ENCODE results near the gene TDRD10. TPM values are rescaled to one million over a fixed set of nuclear protein-coding genes. Genes with fewer than 3 reads are reported as not detected.

TDRD10 gene, protein sequence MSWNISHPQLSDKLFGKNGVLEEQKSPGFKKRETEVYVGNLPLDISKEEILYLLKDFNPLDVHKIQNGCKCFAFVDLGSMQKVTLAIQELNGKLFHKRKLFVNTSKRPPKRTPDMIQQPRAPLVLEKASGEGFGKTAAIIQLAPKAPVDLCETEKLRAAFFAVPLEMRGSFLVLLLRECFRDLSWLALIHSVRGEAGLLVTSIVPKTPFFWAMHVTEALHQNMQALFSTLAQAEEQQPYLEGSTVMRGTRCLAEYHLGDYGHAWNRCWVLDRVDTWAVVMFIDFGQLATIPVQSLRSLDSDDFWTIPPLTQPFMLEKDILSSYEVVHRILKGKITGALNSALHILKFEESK
- 10 to 100 TPM in 1 of 12 donors, 1 to 10 TPM in 9, under 1 TPM in 1, not detected in 1; 0.95 to 11.3 (median 2.6) TPM for polyA plus RNA-seq (ENCODE audit: insufficient read length in 12 of 12)
- long read RNA-seq, donor 1, result 0 reads
- long read RNA-seq, donor 2, result 0 reads
- long read RNA-seq, donor 3, result 0 reads
- long read RNA-seq, donor 4, result 0 reads
- long read RNA-seq, donor 5, result 0 reads
- long read RNA-seq, donor 6, result 0 reads
- long read RNA-seq, donor 7, result 0 reads
- long read RNA-seq, donor 8, result 0 reads
- long read RNA-seq, donor 9, result 0 reads
- long read RNA-seq, donor 10, result 0 reads
- long read RNA-seq, donor 11, result 0 reads

DNA sequence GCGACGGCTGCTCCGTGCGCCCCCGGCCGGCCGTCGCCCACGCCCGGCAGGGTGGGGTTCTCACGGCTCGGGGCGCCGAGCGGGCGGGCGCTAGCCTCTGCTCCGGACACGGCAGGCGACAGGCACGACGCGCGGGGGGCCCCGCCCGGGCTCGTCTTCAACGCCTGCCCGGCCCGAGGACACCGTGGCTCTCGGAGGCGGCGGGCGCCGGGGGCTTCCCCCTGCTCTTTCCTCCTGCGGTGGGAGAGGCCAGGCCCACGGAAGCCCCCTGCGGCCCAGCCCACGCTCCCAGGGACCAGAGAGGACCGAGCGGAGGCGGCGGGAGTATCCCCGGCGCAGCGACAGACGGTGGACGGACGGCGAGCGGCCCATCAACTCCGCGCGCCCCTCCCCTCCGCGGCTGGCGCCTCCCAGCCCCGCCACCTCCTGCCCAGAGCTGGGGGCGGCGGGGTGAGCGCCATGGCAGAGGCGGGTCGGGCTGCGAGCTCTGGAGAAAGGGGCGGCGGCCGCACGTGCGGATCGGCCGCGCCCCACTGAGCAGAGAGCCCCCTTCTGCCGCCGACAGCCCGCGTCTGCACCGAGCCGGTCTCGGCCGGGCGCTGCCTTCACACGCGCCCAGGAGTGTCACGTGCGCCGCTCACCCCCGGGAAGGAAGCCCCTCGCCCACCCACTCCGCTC lies at the start of gene TDRD10, which contains the start of gene SHE:
Gene TDRD10, plus strand, starts transcription at position 154 of the 678 bp plus-strand sequence. CDS start 4,685 bp downstream, outside the sequence.
Gene SHE, minus strand, starts transcription at position 347 of the 678 bp plus-strand sequence. CDS start 386 bp downstream, outside the sequence.
- DNase-seq, result no peak

DNA sequence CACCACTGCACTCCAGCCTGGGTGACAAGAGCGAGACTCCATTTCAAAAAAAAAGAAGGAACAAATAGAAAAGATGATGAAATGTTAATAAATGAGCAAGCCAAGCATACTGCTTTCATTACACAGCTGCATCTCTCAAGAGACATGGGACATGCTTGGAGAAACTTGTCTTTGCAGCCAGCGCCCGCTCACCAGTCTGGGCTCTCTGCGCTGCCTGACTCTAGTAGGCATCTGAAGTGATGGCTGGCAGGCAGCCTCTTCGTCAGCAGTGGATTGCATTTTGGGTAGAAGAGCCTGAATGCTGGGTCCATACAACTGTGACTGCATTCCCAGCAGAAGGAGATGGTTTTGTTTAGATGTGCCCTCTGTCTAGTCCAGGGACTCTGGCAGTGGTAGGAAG lies 48.9 kb upstream of the TDRD10 start:
- DNase-seq, result no peak

DNA sequence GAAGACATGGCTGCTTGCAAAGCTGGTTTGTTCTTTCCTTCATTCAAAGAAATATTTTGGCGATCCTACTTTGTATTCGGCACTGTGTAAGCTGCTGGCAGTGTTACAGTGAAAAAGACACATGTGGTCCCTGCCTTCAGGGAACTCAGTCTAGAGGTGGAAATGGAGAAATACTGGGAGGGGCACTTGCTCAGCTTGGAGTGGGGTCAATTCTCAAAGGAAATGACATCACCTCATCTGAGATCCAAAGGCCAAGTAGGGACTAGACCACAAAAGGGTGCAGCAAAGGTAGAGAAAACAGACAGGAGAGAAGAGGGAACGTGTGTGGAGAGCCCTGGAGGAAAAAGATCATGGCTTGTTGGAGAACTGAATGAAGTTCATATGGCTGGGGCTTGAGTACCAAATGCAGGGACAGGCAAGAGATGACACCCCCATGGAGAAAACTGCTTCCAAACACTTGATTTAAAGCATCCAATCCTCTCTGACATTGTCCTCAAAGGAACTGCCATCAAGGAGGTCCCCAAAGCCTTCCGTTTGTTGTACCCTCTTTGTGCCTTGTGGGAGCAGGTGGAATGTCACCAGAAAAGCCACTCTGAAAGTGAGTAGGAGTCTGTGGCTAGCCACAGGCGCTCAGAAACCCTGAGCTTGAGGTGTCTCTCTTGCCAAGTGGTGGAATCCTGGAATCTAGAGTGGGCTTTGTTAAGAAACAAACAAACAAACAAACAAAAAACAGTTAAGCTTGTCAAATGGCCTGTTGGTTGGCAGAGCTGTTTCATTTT lies 48.3 kb upstream of the TDRD10 start:
- DNase-seq, result no peak

DNA sequence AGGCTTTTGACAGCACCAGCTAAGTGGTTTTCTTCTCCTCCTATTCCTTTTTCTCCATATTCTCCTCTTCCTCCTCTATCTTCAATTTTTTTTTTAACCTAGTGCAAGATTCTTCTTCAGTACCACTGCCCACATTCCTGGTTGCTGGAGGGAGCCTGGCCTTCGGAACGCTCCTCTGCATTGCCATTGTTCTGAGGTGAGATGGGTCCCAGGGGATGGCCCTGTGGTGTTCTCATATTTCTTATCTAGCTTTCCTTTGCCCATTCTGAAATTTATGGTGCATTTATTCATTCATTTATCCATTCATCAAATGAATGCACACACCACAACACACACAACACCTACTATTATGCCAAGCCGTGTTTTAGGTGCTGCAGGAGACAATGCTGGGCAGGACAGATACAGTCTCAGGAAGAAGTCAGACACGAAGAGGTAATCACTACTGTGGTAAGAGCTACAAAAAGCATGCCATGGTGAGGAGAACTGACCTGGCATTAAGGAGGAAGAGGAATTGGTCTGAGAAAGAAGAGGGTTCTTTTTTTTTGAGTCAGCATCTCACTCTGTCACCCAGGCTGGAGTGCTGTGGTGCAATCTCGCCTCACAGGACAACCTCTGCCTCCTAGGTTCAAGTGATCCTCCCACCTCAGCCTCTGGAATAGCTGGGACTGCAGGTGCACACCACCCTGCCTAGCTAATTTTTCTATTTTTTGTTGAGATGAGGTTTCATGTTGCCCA lies 47.5 kb upstream of the TDRD10 start:
- DNase-seq, result no peak

DNA sequence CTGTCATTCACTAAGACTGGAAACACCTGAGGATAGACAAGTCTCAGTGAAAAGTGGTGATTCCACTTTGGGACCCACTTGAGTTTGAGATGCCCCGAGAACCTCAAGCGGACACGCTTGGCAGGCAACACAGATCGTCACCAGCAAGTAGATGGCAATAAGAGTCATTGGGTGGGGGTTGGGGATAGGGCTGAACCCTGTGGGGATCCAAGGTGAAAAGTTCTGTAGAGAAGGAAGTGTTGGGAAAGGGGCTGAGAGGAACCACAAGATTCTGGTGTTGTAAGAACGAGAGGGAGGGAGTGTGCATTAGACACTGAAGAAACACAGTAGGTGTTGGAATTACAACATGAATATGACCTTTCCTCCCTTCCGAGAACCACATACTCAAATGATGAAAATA lies 45.4 kb upstream of the TDRD10 start:
- no peak for DNase-seq

DNA sequence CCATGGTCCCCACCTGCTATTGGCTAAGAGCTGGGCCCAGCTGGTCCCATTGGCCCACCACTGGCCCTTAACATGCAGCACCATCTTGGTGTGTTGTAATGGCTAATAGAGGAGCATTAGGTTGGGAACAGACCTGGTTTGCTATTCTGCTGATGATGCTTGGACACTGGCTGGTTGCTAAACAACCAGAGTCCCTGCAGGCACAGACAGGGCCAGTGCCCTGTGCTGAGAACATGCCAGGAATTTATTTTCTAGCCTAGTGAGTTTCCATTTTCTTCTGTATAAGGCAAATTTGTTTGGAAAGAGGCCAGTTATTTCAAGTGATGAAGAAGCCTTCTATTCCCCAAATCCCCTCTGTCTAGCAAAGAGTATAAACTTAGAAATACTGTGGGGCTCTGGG lies 42.9 kb upstream of the TDRD10 start:
- DNase-seq, result no peak

DNA sequence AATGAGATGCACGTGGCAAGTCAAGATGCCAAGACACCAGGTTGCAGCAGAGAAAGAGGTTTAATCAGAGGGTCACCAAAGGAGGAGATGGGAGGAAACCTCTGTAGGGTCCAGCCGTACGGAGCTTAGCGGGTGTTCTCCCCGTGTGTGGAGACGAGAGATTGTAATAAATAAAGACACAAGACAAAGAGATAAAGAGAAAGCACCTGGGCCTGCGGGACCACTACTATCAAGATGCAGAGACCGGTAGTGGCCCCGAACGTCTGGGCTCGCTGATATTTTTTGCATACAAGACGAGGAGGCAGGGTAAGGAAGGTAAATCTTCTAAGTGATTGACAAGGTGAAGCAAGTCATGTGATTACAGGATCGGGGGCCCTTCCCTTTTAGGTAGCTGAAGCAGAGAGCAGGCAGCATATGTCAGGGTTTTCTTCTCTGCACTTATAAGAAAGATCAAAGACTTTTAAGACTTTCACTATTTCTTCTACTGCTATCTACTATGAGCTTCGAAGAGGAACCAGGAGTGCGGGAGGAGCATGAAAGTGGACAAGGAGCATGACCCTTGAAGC lies 41.2 kb upstream of the TDRD10 start:
- DNase-seq, result no peak

DNA sequence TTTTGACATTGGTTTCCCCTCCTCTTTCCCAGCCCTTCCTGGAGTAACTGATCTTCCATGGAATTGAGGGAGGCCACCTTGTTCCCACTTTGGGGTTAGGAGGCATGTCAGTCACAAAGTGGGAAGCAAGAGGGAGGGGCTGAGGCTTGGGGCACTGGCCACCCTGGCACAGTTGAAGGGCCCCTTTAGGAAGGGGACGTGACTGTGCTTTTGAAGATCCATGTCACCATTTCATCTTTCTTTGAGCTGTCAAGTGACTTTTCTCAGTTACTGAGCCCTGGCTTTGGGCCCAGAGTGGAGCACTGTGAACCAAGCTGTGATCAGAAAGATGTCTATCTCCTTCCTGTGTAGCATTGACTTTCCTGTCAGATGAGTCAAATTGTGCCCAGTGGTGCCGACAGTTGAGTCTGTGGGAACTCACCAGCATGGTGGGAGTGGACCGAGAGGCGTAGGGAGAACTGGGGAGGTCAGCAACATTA lies 38.5 kb upstream of the TDRD10 start:
- DNase-seq, result no peak

DNA sequence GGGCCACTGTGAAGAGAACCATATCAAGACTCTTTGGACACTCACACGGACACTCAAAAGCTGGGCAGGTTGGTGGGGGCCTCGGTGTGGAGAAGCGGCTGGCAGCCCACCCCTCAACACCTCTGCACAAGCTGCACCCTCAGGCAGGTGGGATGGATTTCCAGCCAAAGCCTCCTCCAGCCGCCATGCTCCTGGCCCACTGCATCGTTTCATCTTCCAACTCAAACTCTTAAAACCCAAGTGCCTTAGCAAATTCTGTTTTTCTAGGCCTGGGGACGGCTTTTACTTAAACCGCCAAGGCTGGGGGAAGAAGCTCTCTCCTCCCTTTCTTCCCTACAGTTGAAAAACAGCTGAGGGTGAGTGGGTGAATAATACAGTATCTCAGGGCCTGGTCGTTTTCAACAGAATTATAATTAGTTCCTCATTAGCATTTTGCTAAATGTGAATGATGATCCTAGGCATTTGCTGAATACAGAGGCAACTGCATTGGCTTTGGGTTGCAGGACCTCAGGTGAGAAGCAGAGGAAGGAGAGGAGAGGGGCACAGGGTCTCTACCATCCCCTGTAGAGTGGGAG lies 36.3 kb upstream of the TDRD10 start:
- no peak for DNase-seq

DNA sequence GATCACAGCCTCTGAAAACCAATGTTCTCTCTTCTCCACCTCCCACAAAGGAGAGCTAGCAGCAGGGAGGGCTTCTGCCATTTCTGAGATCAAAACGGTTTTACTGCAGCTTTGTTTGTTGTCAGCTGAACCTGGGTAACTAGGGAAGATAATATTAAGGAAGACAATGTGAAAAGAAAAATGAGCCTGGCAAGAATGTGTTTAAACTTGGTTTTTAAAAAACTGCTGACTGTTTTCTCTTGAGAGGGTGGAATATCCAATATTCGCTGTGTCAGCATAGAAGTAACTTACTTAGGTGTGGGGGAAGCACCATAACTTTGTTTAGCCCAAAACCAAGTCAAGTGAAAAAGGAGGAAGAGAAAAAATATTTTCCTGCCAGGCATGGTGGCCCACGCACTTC lies 35.8 kb upstream of the TDRD10 start:
- DNase-seq, result no peak

DNA sequence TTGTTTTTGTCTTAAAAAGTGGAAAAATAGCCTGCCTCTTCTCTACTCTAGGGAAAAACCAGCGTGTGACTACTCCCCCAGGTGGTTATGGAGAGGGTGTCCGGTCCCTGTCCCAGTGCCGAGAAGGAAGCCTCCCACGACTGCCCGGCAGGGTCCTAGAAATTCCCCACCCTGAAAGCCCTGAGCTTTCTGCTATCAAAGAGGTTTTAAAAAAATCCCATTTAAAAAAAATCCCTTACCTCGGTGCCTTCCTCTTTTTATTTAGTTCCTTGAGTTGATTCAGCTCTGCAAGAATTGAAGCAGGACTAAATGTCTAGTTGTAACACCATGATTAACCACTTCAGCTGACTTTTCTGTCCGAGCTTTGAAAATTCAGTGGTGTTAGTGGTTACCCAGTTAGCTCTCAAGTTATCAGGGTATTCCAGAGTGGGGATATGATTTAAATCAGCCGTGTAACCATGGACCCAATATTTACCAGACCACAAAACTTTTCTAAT lies 35.0 kb upstream of the TDRD10 start:
- no peak for DNase-seq

DNA sequence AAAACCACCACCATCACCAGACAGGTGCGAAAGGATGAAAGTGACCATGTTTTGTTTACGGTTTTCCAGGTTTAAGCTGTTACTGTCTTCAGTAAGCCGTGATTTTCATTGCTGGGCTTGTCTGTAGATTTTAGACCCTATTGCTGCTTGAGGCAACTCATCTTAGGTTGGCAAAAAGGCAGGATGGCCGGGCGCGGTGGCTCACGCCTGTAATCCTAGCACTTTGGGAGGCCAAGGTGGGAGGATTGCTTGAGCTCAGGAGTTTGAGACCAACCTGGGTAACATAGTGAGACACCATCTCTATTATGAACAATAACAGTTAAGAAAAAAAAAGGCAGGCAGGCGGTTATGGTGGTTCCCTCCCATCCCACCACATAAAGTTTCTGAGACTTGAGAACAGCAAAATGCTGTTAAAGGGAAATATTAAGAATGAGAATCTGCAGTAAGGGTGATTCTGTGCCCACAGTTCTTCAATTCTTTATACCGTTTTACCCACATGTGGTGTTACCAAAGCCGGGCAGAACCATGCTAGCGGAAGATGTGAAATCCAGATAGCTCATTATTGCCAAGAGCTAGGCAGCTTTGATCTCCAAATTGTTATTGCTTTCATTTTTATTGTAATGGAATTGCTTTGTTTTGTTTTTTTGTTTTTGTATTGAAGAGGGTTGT lies 34.5 kb upstream of the TDRD10 start:
- no peak for DNase-seq

DNA sequence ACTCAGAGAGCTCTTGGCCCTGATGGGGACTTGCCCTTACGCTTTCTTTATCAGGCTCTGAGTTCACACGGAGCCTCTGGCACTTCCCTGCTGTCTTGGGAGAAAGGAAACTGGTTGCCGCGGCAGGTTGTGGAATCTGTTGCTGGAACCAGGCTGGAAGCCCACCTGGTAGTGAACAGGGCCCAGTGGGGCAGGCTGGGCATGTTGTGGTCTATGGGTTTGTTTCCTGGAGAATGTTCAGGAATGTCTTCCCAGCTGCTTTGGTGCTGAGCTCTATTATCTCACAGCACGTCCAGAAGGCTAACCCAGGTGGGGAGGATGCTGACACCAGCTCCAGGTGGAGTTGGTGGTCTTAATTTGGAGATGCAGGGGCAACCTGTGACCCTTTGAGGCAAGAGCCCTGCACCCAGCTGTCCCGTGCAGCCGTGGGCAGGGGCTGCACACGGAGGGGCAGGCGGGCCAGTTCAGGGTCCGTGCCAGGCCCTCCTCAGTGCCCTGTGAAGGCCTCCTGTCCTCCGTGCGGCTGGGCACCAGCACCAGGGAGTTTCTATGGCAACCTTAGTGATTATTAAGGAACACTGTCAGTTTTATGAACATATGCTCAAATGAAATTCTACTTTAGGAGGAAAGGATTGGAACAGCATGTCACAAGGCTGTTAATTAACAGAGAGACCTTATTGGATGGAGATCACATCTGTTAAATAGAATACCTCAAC lies 33.3 kb upstream of the TDRD10 start:
- no peak for DNase-seq

DNA sequence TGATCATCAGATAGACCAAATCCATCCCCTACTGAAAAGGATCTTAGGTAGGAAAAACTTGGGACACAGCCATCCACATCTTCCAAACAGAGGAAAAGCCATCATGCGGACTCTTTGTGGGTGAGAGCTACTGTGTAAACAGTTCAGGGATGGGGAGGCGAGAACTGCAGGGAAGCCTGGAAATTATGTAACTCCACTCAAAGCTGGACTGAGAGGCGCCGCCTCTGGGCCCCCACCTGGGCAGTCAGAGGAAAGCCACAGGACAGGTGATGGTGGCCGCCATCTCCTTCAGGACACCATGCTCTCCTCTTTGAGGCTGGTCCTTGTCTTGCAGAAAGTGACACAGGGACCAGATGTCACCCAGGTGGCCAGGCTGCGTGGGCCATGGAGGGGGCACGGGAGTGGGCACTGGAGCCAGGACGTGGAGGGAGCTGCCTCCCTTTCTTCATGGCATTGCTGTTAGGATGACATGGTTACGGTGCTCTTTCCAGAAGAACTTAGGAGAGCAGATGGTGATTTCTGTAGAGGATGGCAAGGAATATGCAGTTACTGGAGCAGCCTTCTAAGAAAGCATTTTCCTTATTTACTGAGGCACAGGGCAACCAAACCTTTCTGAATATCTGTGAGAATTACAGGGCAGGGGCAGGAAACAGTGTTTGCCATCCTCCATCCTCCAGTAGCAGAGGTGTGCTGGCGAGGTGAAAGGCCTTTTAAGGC lies 32.0 kb upstream of the TDRD10 start:
- no peak for DNase-seq

DNA sequence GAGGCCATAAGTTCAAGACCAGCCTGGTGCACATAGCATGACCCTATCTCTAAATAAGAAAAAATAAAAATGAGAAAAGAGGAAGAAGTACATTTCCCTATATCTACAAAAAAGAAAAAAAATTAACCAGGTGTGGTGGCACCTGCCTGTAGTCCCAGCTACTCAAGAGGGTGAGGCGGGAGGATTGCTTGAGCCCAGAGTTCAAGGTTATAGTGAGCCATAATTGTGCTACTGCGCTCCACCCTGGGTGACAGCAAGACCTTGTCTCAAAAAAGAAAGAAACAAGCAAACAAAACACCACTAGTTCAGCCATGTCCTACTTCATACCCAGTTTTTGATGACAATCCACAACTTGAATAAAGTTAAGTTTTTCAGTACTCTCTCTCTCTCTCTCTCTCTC lies 30.7 kb upstream of the TDRD10 start:
- DNase-seq, result no peak

DNA sequence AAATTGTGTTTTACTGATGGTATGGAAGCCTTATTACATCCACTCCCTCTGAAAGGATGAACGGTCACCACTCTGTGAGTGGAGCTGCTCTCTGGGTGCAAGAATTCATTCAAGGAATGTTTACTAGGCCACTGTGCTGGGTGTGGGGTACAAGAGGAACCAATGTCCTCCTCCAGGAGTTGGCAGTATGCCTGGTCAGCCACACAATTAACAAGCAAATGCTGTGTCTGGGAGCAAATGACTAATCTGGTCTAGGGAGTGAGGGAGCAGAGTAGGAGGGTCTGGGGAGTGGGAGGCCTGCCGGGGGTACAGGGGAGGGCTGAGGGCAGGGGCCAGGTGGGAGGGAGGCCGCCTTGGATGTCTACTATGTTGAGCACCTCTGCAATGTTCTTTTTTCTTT lies 27.2 kb upstream of the TDRD10 start:
- DNase-seq, result no peak

DNA sequence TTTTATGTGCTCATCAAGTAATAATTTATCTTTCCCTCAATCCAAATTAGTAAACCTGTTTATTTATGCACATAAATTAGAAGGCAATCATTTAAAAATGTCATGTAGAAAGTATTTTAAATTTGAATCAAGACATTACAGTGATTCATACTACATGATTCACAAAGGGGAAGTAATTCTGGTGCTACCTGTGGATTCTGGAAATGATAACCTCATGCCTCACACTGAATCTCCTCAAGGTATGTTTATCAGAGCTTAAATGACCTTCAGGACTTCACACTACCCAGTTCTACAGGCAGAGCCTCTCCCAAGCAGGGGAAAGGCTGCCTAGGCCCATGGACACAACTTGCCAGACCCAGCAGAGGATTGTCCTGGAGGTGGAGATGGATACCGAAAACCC lies 25.2 kb upstream of the TDRD10 start:
- no peak for DNase-seq

DNA sequence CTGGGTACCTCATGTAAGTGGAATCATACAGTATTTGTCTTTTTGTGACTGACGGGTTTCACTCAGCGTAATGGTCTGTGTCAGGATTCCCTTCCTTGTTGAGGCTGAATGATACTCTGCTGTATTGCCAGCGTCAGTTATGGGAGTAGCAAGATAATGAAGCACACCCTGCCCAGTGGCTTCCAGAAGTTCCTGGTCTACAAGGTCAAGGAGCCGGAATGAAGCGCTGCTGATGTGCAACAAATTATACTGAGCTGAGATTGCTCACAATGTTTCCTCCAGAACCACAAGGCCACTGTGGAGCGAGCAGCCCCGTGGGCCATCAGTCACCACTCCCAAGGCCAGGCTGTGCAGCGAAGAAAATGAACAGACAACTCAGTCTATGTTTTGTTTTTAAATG lies 24.0 kb upstream of the TDRD10 start:
- no peak for DNase-seq
